Liver (tissue), 2 donors: ENCODE results near the gene HOXC11.

Experiments
- CTCF ChIP-seq: fragments of 150-350 bp; IDR thresholded peaks from 2 replicates; pipeline ENCODE4 v1.5.1; 2017; ENCODE audit warnings: improper control_type of control experiment, low read depth, low read length; ENCODE audit not compliant: missing input control
- REST ChIP-seq: IDR thresholded peaks from 2 replicates; pipeline ENCODE4 v1.6.1; 2016; ENCODE audit warnings: antibody characterized with exemption, mild to moderate bottlenecking
- donor health status: healthy.

GRCh38 chr12:53960187-53961024, 12.5 kb upstream of the HOXC11 start:
- TF ChIP-seq REST (no peak), CTCF (no peak)
